HG03045 (cell line): ENCODE results near the gene FLT4.

Experiments
- ATAC-seq: cut with Tn5 transposase; IDR thresholded peaks from one replicate; pipeline ENCODE4 v1.9.1; 2021; ENCODE audit warnings: mild to moderate bottlenecking, moderate library complexity; ENCODE audit not compliant: unreplicated experiment

FLT4 gene

GRCh38 chr5:180609386-180609785, 40.0 kb downstream of the FLT4 start:
- no peak for ATAC-seq

- ATAC-seq: no peak
Measured at GRCh38 chr5:180608572-180609310, 40.7 kb downstream of the FLT4 start.

DNA sequence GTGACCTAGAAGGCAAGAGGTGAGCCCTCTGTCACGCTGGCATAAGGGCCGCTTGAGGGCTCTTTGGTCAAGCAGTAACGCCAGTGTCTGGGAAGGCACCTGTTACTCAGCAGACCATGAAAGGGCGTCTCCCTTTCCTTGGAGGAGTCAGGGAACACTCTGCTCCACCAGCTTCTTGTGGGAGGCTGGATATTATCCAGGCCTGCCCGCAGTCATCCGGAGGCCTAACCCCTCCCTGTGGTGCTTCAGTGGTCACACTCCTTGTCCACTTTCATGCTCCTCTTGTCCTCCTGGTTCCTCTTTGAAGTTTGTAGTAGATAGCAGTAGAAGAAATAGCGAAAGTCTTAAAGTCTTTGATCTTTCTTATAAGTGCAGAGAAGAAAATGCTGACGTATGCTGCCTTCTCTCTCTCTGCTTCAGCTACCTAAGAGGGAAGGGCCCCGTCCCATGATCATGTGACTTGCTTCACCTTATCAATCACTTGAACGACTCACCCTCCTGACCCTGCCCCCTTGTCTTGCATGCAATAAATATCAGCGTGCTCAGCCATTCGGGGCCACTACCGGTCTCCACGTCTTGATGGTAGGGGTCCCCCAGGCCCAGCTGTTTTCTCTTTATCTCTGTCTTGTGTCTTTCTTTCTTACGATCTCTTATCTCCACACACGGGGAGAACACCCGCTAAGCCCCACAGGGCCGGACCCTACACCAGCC, 41.4 kb downstream of the FLT4 start:
- ATAC-seq: no peak

DNA sequence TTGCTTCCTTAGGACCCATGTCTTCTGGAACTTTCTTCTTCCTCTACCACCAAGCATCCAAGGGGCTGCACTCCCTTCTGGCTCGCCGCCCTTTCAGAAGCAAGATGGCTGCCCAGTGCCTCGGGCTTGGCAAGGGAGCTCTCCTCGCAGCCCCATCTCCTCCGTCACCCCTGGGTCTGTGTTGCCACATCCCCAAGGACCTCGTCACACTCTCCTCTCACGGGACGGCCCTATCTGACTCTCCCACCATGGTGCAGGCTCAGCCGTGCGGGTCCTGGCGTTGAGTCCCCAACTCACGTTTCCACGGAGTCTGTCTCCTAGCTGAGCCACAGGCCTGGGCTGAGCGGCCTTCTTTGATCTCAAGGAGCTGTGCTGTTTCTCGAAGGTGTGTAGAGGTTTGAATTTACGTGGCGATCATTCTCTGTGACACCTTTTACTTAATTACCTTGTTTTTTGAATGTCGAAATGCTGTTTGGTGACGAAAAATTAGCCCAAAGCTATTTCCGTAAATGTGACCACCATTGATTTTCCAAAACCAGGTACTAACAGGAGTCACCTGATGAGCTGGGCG, 43.1 kb downstream of the FLT4 start:
- no peak for ATAC-seq

DNA sequence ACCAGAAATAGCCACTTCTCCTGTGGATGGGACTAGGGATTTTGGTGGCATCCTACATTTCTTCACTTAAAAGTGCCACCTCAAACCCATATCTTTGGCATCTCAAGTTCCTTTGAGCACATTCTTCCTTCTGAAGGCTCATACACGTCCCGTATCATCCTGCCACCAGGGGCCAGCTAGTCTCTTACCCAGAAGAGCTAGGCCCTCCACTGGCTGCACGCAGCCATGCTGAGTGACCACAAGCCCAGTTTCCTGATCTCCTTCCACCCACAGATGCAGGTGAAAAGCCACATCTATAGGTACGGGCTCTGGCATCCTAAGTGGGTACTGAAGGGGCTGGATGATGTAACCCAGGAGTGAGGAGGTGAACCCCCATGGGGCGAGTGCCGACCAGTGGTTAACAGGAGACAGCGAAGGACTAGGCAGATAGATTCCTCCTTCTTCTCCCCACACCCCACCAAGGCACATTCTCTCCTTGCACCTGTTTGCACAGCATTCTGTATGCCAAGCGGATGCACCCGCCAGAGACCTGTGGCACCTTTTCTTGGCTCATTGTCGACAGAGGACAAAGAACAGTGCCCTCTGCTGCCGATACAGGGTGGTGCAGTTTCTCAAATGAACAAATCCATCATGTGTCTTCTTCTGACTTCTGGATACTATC, 43.7 kb downstream of the FLT4 start:
- ATAC-seq: no peak

GRCh38 chr5:180604271-180604670, 45.1 kb downstream of the FLT4 start:
- no peak for ATAC-seq

DNA sequence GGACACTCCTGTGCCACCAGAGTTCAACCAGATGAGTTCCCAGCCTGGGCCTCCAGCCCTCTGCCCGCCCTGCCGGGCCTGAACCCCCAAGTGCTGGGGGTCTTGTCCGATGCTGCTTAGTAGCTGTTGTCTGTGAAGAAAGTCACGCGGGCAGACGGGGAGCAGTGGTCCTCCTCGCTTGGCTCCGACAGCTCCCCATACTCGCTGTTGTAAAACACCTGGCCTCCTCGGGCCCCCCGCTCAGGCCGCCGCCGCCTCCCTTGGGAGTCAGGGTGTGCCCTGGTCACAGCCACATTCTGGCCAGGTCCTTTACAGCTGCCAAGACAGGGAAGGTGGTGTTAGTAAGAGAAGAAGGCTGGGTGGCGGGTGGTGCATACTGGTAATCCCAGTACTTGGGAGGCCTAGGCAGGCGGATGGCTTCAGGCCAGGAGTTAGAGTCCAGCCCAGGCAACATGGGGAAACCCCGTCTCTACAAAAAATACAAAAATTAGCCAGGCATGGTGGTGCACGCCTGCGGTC, 46.3 kb downstream of the FLT4 start:
- no peak for ATAC-seq

- ATAC-seq: no peak
Measured at GRCh38 chr5:180602481-180603075, 46.8 kb downstream of the FLT4 start.

- no peak for ATAC-seq
Measured at GRCh38 chr5:180601591-180602480, 47.6 kb downstream of the FLT4 start.

DNA sequence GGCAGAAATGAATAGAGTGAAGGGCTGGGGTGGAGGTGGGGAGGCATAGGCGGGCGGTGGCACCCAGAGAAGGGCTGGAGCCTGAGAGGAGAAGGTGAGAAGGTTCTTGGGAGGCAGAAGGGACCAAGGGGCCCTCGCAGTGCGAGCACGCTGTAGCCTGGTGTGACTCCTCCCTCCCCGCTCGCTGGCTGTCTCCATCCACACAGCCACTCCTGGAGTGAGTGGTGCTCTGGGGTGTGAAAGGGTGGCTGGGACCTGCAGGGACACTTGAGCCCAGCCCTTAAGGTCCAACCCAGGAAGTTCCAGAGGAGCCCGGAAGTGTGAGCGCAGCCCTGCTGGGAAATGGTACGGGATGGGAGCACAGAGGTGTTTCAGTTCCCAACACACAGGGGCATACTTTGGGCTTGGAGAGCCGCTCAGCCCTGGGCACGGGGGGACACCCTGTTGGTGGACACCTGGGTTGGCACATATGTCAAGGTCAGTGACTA, 48.8 kb downstream of the FLT4 start:
- no peak for ATAC-seq

DNA sequence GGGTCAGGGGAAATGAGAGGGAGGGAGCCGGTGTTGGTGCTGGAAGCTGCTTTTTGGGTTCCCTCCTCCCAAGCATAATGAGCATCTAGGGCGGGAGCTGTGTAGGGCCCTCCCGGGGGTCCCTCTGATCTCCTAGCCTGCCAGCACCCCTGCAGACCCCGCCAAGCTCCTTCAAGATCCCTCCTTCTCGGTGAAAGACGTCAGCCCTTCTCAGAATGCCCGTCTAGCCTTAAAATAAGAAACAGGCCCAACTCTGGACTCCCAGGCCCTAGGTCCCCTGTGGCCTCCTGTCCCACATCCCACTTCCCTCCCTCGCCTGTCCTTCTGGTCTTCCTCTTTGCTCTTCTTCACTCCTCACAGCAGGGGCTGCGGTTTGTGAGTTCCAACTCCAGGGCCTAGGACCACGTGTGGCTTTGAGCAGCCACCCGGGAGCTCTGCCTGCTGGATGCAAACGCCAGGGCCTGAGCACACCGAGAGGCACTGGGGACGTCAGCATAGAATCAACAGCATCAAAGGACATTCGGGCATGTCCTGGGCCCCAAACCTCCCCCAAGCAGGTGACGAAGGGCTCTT, 49.3 kb downstream of the FLT4 start:
- ATAC-seq: no peak

- ATAC-seq: no peak
Measured at GRCh38 chr5:180599590-180599914, 49.8 kb downstream of the FLT4 start.

DNA sequence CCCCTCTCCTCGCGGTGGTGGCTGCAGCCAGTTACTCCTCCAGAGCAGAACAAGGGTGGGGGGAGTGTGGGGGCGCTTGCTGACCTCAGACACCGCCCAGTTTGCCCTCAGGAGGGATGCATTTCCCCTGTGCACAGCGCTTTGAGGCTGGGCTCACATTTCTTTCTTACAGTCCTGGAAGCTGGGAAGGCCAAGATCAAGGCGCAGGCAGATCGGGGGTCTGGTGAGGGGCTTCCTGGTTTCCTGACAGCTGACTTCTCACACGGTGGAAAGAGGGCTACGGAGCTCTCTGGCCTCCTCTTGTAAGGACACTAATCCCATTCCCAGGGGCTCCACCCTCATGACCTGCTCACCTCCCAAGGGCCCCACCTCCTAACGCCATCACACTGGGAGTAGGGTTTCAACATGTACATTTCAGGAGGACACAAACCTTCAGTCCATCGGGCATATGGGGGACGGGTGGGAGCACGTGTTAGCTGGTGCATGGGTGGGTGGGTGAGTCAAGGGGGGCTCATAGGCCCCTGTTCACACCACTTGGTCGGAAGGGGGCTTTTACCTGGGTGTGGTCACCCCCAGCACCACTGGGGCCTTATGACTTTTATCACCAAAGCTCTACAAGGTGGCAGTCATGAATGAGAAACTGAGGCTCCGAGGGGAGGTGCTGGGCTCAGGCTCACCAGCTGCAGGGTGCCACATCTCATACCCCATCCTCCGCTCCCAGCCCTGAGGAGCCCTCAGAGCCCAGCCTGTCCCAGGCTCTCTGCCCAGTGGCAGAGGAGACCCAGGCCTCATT, 50.4 kb downstream of the FLT4 start:
- ATAC-seq: no peak

- no peak for ATAC-seq
Measured at GRCh38 chr5:180598316-180598701, 51.1 kb downstream of the FLT4 start.

- no peak for ATAC-seq
Measured at GRCh38 chr5:180596668-180597231, 52.6 kb downstream of the FLT4 start.

GRCh38 chr5:180596115-180596667, 53.2 kb downstream of the FLT4 start:
- ATAC-seq: no peak

DNA sequence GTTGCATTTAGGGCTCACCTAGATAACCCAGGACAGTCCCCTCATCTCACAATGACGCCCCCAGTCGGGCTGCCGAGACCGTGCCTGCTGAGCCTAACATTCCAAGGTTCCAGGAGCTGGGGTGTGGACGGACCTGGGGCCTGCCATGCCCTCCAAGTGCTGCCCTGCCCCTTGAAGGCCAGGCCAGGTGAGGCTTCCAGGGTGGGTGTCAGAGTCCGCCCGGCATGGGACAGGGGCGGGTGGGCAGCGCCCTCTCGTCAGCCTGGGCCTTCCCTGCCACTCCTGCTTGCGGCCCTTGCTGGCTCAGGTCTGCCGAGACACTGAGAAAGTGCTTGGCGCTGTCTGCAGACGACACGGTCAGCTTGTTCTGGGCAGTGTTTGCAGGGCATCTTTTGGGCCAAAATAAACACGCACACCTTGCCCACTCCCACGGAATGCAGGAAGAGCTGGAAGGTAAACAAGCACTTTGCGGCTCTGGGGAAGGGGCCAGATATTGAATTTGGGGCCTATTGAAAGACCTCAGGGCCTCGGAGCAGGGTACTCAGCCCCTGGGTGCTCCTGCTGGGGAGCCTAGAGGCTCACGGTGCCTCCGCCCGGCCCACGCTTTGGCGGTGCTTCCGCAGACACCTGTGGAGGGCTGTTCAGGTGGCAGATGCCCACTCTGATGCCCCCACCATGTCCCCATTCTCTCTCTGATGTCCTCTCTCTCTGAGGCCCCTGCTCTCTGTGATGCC, 53.9 kb downstream of the FLT4 start:
- ATAC-seq: no peak

DNA sequence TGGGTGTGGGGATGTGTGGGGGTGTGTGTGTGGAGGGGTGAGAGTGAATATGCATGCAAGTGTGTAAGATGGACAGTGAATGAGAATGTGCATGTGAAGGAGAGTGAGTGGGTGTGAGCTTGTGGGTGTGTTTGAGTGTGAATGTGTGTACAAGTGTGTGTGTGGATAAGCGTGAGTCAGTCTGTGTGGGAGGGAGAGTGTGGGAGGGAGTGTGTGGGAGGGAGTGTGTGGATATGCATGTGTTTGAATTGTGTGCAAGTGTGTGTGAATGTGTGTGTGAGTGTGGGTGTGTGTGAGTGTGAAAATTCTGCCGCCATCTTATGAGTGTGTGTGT, 54.4 kb downstream of the FLT4 start:
- no peak for ATAC-seq
